Suprapubic skin (tissue), 4 donors: ENCODE measurements around the gene TCF23. TPM values are rescaled to one million over a fixed set of nuclear protein-coding genes. Genes with fewer than 3 reads are reported as not detected.
A peak's percentile ranks its signal among the peaks of the same experiment; 100 is the strongest.

Experiments used
- DNase-seq, 2 donors: peaks; one replicate each; pipeline ENCODE4 v3.0.0-alpha.2; 2019; ENCODE audit warnings: low spot score in 2 of 2
- H3K27ac ChIP-seq: fragments of 200-600 bp; sonication (generic); one replicate; pipeline ENCODE4 v1.5.1; 2019
- H3K27me3 ChIP-seq: fragments of 200-600 bp; sonication (generic); one replicate; pipeline ENCODE4 v1.5.1; 2019
- H3K36me3 ChIP-seq: fragments of 200-600 bp; sonication (generic); one replicate; pipeline ENCODE4 v1.5.1; 2019
- H3K4me1 ChIP-seq: fragments of 200-600 bp; sonication (generic); one replicate; pipeline ENCODE4 v1.5.1; 2019
- H3K4me3 ChIP-seq: fragments of 200-600 bp; sonication (generic); one replicate; pipeline ENCODE4 v1.5.1; 2019; ENCODE audit warnings: mild to moderate bottlenecking
- H3K9me3 ChIP-seq: fragments of 200-600 bp; sonication (generic); one replicate; pipeline ENCODE4 v1.5.1; 2019
- EP300 ChIP-seq: sonication (generic); formaldehyde crosslinking; IDR thresholded peaks from one replicate; pipeline ENCODE4 v1.6.1; 2017; ENCODE audit warnings: antibody characterized with exemption
- POLR2A ChIP-seq, 2 donors: fragments of 450-650 bp; IDR thresholded peaks; one replicate each; pipeline ENCODE4 v1.6.1; 2017; ENCODE audit warnings: antibody characterized with exemption in 2 of 2, mild to moderate bottlenecking in 2 of 2, moderate library complexity in 2 of 2
- POLR2AphosphoS5 ChIP-seq, 3 donors: sonication (generic); formaldehyde crosslinking; IDR thresholded peaks; one replicate each; pipeline ENCODE4 v1.6.1; 2017; ENCODE audit warnings: antibody characterized with exemption in 3 of 3
- WGBS: methylation state at CpG from one replicate; pipeline ENCODE4 v1.1.5; 2018; 5-methylcytosine and 5-hydroxymethylcytosine counted together
- total RNA-seq, 4 donors: library from RNA; depleted of rRNA; stranded (reverse); fragments of >200 nt; gene quantifications; one replicate each; pipeline ENCODE4 v1.1.0, GENCODE V29; 2016
- TF ChIP-seq, protein P1 (sequence below), 2 donors: fragments of 200-600 bp in 1 of 2; fragments of 450-650 bp in 1 of 2; sonication (generic) in 1 of 2; IDR thresholded peaks; one replicate each; pipeline ENCODE4 v1.5.1; 2016 to 2019; ENCODE audit warnings: antibody characterized with exemption in 2 of 2, mild to moderate bottlenecking in 1 of 2, moderate library complexity in 1 of 2

Gene TCF23
- total RNA-seq, 4 donors from 2014 or later = 0.11 TPM; not detected in 3

DNA sequence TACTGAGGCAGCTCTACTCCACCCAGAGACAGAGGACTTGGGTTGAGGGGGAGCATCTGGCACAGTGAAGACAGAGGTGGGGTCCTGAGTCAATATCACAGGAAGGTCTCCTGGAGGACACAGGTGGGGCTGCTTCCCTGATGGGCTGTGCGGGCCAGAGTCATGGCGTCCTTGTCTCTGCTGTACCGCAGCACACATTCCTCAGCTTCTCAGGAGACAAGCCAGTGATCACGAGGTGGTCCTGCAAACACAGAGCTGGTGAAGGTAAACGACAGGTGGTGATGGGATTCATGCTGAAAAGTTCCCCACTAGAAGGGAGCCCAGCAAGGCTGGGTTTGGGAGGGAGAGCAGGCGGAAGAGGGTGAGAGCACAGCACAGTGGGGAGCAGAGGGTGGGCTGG lies 9.7 kb downstream of the TCF23 start:
- Histone ChIP-seq H3K4me1 (no peaks in the 10 kb centered on the region), H3K4me3 (no peak overlapping the region), H3K36me3 (no peaks in the 10 kb centered on the region), H3K27me3 (no peaks in the 10 kb centered on the region), H3K27ac (no peak overlapping the region), H3K9me3 (no peaks in the 10 kb centered on the region)
- DNase-seq = peak in 1 of 2 donors; percentile 20
- TF ChIP-seq POLR2A (IDR thresholded peaks at IDR 0.05) = no peak
- TF ChIP-seq POLR2AphosphoS5 (IDR thresholded peaks at IDR 0.05) = no peak
- TF ChIP-seq, protein P1, sequence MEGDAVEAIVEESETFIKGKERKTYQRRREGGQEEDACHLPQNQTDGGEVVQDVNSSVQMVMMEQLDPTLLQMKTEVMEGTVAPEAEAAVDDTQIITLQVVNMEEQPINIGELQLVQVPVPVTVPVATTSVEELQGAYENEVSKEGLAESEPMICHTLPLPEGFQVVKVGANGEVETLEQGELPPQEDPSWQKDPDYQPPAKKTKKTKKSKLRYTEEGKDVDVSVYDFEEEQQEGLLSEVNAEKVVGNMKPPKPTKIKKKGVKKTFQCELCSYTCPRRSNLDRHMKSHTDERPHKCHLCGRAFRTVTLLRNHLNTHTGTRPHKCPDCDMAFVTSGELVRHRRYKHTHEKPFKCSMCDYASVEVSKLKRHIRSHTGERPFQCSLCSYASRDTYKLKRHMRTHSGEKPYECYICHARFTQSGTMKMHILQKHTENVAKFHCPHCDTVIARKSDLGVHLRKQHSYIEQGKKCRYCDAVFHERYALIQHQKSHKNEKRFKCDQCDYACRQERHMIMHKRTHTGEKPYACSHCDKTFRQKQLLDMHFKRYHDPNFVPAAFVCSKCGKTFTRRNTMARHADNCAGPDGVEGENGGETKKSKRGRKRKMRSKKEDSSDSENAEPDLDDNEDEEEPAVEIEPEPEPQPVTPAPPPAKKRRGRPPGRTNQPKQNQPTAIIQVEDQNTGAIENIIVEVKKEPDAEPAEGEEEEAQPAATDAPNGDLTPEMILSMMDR (IDR thresholded peaks at IDR 0.05) = no peak
- TF ChIP-seq EP300 = no peak
- 86% methylated on average over 6 of the region's 6 CpGs for WGBS

DNA sequence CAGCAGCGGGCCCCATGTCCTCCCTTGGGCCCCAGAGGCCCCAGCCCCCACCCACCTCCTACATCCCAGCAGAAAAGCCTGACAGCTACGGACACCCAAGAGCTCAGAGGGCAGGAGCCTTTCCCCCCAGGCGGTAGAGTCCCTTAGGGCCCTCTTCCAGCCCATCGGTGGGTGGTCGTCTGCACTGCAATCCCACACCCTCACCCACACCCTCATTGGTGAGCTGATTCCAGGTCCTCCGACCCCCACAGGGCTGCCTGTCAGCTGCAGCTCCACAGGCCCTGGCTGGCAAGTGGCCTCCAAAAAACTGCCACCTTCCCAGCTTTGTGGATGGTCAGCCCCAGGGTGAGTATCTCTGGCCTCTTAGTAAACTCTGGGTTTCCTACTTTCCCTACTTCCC lies 10.5 kb downstream of the TCF23 start:
- Histone ChIP-seq H3K9me3 (no peaks in the 10 kb centered on the region), H3K36me3 (no peaks in the 10 kb centered on the region), H3K27ac (no peak overlapping the region), H3K27me3 (no peaks in the 10 kb centered on the region), H3K4me1 (no peaks in the 10 kb centered on the region), H3K4me3 (no peak overlapping the region)
- no CpG with 5 or more reads among the region's 6 CpGs for WGBS
- peak in 1 of 2 donors; percentile 19 for DNase-seq
- TF ChIP-seq EP300 (no peak), POLR2A (IDR thresholded peaks at IDR 0.05) (no peak), POLR2AphosphoS5 (IDR thresholded peaks at IDR 0.05) (no peak)
- TF ChIP-seq, protein P1 (IDR thresholded peaks at IDR 0.05) = no peak

DNA sequence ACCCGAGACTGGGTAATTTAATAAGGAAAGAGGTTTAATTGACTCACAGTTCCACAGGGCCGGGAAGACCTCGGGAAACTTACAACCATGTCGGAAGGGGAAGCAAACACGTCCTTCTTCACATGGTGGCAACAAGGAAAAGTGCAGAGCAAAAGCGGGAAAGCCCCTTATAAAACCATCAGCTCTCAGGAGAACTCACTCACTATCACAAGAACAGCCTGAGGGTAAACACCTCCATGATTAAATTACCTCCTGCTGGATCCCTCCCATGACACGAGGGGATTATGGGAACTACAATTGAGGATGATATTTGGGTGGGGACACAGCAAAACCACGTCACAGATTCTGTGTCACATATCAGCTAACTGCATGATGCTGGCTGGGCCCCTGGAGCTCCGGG lies 11.4 kb downstream of the TCF23 start:
- no peaks in the 10 kb centered on the region for H3K36me3 ChIP-seq
- 81% methylated on average over 9 of the region's 9 CpGs for WGBS

DNA sequence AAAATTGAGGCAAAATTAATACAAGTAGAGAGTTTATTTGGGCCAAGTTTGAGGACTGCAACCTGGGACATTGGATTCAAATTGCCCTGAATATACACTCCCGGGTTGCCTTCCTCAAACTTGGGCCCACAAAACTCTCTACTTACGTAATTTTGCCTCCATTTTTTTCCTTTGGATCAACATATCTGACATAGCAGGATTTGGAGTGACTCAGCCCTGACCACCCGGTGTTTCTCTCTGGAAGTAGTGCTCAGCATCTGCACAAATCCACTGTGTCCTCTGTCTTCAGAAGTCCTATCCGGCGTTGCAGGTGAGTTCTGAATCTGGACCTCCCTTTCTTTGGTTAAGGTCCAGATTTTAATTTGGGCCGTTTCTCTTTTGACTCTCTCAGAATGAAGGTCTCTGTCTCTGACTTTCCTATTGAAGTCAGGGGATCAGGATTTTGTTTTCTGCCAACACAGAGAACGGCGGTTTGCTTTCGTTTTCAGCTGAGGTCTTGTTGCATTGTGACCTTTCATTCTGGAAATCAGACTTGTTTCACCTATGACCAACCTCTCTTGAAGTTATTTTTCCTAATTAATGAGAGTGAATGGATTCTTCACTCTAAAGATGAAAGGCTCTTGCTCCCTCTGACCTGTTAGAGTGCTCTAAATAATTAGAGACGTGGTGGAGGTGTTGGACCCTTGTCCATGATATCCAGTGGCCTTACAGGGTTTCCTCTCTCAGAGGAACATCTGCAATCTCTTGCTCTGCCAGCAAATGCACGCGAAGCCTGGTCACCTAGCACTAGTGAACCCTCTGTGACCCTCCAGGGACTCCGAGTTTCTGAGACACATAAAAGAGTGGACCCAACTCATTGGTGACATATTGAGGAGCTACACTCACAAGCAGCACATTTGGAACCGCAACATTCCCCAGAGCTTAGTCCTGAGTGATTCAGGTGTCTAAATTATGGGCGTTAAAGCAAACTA lies 13.6 kb downstream of the TCF23 start:
- Histone ChIP-seq H3K36me3 (no peaks in the 10 kb centered on the region), H3K9me3 (no peaks in the 10 kb centered on the region), H3K27ac (no peak overlapping the region), H3K4me3 (no peak overlapping the region), H3K27me3 (no peaks in the 10 kb centered on the region), H3K4me1 (no peaks in the 10 kb centered on the region)
- peak in 1 of 2 donors; percentile 27 for DNase-seq
- 85% methylated on average over 15 of the region's 15 CpGs for WGBS
- TF ChIP-seq POLR2A (IDR thresholded peaks at IDR 0.05) (no peak), EP300 (no peak), POLR2AphosphoS5 (IDR thresholded peaks at IDR 0.05) (no peak)
- TF ChIP-seq, protein P1 (IDR thresholded peaks at IDR 0.05) = no peak

More for the DNA sequence above, 11.4 kb downstream of the TCF23 start:
- H3K9me3 ChIP-seq = no peaks in the 10 kb centered on the region
- TF ChIP-seq EP300 = no peak
- TF ChIP-seq POLR2A (IDR thresholded peaks at IDR 0.05) = no peak
- TF ChIP-seq POLR2AphosphoS5 (IDR thresholded peaks at IDR 0.05) = no peak
- TF ChIP-seq, protein P1 (IDR thresholded peaks at IDR 0.05) = no peak
- no peak overlapping the region for H3K4me3 ChIP-seq
- no peaks in the 10 kb centered on the region for H3K27me3 ChIP-seq
- peak in 1 of 2 donors; percentile 8 for DNase-seq
- no peak overlapping the region for H3K27ac ChIP-seq
- H3K4me1 ChIP-seq = no peaks in the 10 kb centered on the region
